Retinal pigment epithelial cell (primary cell): ENCODE data around the gene FZD7.

ENCODE experiments used
- DNase-seq: peaks from one replicate; pipeline ENCODE4 v3.0.0-alpha.2; 2010; ENCODE audit warnings: low read depth
- H3K4me3 ChIP-seq: 2 replicates; pipeline ENCODE4 v1.5.1; 2011; ENCODE audit warnings: mild to moderate bottlenecking, low read length, control low read depth, moderate library complexity
- CTCF ChIP-seq: conservative IDR thresholded peaks from 2 replicates; pipeline ENCODE4 v1.5.1; 2011; ENCODE audit warnings: low read depth, low read length, control low read depth, inconsistent platforms

Gene FZD7

GRCh38 chr2:202030691-202031090, 3.0 kb upstream of the FZD7 start:
- no peak for DNase-seq

GRCh38 chr2:202031246-202031951, 2.3 kb upstream of the FZD7 start:
- no peak for TF ChIP-seq CTCF
- DNase-seq, result no peak
- H3K4me3 ChIP-seq, result no peak overlapping the region

More at GRCh38 chr2:202030691-202031090, 3.0 kb upstream of the FZD7 start:
- no peak for TF ChIP-seq CTCF
- H3K4me3 ChIP-seq, result no peak overlapping the region

GRCh38 chr2:202032846-202033316, 774 bp upstream of the FZD7 start:
- no peak for TF ChIP-seq CTCF
- no peak for DNase-seq
- H3K4me3 ChIP-seq, result peak overlapping the region; percentile 78

- no peak for DNase-seq
Observed at GRCh38 chr2:202034249-202035088, 814 bp downstream of the FZD7 start.

GRCh38 chr2:202035089-202035940, 1.7 kb downstream of the FZD7 start:
- TF ChIP-seq CTCF, result peak; percentile 43
- DNase-seq, result no peak

More at GRCh38 chr2:202034249-202035088, 814 bp downstream of the FZD7 start:
- no peak for TF ChIP-seq CTCF
- H3K4me3 ChIP-seq, result peak overlapping the region; percentile 60

GRCh38 chr2:202035941-202036372, 2.3 kb downstream of the FZD7 start:
- no peak for DNase-seq
- TF ChIP-seq CTCF, result no peak
- H3K4me3 ChIP-seq, result no peak overlapping the region

More at GRCh38 chr2:202035089-202035940, 1.7 kb downstream of the FZD7 start:
- peak overlapping the region; percentile 60 for H3K4me3 ChIP-seq
